Activated CD8-positive, alpha-beta memory T cell treated with anti-CD3 and anti-CD28 coated beads, Interleukin-2, amount 10 ng/mL, durations not matched to agents 7 days and 5 days (primary cell): ENCODE measurements around the gene LILRB1. TPM values are rescaled to one million over a fixed set of nuclear protein-coding genes. Genes with fewer than 3 reads are reported as not detected.
"Not testable (repeated sequence)": the region's sequence is repeated elsewhere in the genome, so short reads cannot be mapped to it uniquely, and the experiment has no call there.

ENCODE experiments used
- ATAC-seq: fragments of 150-1000 bp; cut with Tn5 transposase; one replicate; pipeline ENCODE4 v1.10.0; 2021; ENCODE audit warnings: moderate library complexity
- CTCF ChIA-PET: fragments of 350-600 bp; sonication (Branson Sonifier 250); formaldehyde crosslinking; loops from one replicate; lab custom pipeline; 2021; ENCODE audit warnings: antibody characterized with exemption; lab: Charles Lee
- DNase-seq: peaks from one replicate; pipeline ENCODE4 v3.0.0-alpha.2; 2020
- H3K27ac Mint-ChIP-seq: one replicate; pipeline ENCODE4 v1.8.0; 2021; ENCODE audit warnings: mild to moderate bottlenecking, mixed read lengths
- H3K27me3 Mint-ChIP-seq: one replicate; pipeline ENCODE4 v1.8.0; 2021; ENCODE audit warnings: mixed read lengths
- H3K36me3 Mint-ChIP-seq: one replicate; pipeline ENCODE4 v1.8.0; 2021; ENCODE audit warnings: mild to moderate bottlenecking, mixed read lengths
- H3K4me1 Mint-ChIP-seq: one replicate; pipeline ENCODE4 v1.8.0; 2021; ENCODE audit warnings: mixed read lengths
- H3K4me3 Mint-ChIP-seq: one replicate; pipeline ENCODE4 v1.8.0; 2021; ENCODE audit warnings: mild to moderate bottlenecking, moderate library complexity, mixed read lengths
- H3K9me3 Mint-ChIP-seq: one replicate; pipeline ENCODE4 v1.8.0; 2022; ENCODE audit warnings: low read depth, mixed read lengths
- total RNA-seq, 2 experiments: library from RNA; stranded (reverse); gene quantifications; one replicate each; pipeline ENCODE4 v1.2.3, GENCODE V29; 2021

LILRB1 gene
- 1 to 10 TPM; 3.0 to 4.0 TPM for total RNA-seq

DNA sequence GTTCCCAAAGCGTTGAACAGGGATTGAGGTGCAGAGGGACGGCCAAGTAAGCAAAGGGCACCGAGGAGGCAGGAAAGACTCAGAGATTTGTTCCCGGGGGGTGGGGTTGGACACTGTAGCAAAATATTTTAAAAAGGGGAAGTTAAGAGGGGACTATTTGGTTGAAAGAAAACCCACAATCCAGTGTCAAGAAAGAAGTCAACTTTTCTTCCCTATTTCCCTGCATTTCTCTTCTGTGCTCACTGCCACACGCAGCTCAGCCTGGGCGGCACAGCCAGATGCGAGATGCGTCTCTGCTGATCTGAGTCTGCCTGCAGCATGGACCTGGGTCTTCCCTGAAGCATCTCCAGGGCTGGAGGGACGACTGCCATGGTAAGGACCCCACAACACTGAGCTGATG is at the start of gene LILRB1:
LILRB1 (plus strand) TSS at position 223 of the 400 bp plus-strand sequence. CDS start 590 bp downstream, outside the sequence.
- H3K36me3 Mint-ChIP-seq, H3K4me3 Mint-ChIP-seq, DNase-seq, CTCF ChIA-PET, H3K9me3 Mint-ChIP-seq, H3K4me1 Mint-ChIP-seq, H3K27ac Mint-ChIP-seq, ATAC-seq: not testable (repeated sequence)
- peaks cover 18% of the 10 kb centered on the region for H3K27me3 Mint-ChIP-seq

DNA sequence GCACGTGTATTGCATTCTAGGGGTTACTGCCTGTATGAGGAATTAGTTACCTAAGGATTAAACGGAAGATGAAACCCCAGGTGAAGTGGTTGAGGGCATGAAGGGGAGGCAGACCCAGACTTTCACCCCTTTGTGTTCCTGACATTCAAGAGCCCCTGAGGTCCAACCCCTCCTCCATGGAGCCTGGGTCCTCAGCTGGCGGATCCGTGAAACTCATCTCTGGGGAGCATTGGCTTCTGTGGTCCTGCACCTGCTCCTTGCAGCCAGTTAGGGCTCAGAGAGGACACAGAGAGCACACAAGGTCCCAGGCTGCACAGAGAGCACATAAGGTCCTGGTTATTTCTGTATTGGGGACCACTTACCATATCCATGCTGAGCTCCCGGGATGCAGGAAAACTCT is 43.9 kb upstream of the LILRB1 start:
- Mint-ChIP-seq H3K27me3 (peaks cover 20% of the 10 kb centered on the region), H3K4me3 (no peak overlapping the region), H3K27ac (no peak overlapping the region), H3K9me3 (no peaks in the 10 kb centered on the region), H3K4me1 (no peaks in the 10 kb centered on the region), H3K36me3 (no peaks in the 10 kb centered on the region)
- ATAC-seq (no peak), DNase-seq (no peak)
- CTCF ChIA-PET = no interaction called here

DNA sequence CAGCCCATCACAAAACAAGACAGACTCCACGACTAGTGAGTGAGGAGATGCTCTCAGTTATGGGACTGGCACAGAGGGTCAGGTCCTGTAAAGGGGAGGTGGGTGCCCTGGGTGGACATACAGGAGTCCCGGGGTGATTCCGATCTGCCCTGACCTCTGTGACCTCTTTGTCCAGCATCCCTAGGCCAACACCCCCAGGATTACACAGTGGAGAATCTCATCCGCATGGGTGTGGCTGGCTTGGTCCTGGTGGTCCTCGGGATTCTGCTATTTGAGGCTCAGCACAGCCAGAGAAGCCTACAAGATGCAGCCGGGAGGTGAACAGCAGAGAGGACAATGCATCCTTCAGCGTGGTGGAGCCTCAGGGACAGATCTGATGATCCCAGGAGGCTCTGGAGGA is 43.3 kb upstream of the LILRB1 start:
- Mint-ChIP-seq H3K36me3 (no peaks in the 10 kb centered on the region), H3K9me3 (no peaks in the 10 kb centered on the region), H3K27ac (no peak overlapping the region), H3K4me3 (no peak overlapping the region), H3K27me3 (peaks cover 20% of the 10 kb centered on the region), H3K4me1 (no peaks in the 10 kb centered on the region)
- ATAC-seq (no peak), DNase-seq (no peak)
- CTCF ChIA-PET = no interaction called here

DNA sequence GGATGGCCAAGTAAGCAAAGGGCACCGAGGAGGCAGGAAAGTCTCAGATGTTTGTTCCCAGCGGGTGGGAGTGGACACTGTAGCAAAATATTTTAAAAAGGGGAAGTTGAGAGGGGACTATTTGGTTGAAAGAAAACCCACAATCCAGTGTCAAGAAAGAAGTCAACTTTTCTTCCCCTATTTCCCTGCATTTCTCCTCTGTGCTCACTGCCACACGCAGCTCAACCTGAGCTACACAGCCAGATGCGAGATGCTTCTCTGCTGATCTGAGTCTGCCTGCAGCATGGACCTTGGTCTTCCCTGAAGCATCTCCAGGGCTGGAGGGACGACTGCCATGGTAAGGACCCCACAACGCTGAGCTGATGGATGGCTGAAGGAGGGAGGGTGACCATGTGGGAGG is 36.8 kb upstream of the LILRB1 start, which contains the start of gene LILRA1:
LILRA1 (plus strand) TSS at position 188 of the 400 bp plus-strand sequence. CDS start 613 bp downstream, outside the sequence.
- H3K27ac Mint-ChIP-seq, ATAC-seq, H3K36me3 Mint-ChIP-seq, DNase-seq, H3K4me3 Mint-ChIP-seq, CTCF ChIA-PET, H3K9me3 Mint-ChIP-seq, H3K4me1 Mint-ChIP-seq, H3K27me3 Mint-ChIP-seq: not testable (repeated sequence)

DNA sequence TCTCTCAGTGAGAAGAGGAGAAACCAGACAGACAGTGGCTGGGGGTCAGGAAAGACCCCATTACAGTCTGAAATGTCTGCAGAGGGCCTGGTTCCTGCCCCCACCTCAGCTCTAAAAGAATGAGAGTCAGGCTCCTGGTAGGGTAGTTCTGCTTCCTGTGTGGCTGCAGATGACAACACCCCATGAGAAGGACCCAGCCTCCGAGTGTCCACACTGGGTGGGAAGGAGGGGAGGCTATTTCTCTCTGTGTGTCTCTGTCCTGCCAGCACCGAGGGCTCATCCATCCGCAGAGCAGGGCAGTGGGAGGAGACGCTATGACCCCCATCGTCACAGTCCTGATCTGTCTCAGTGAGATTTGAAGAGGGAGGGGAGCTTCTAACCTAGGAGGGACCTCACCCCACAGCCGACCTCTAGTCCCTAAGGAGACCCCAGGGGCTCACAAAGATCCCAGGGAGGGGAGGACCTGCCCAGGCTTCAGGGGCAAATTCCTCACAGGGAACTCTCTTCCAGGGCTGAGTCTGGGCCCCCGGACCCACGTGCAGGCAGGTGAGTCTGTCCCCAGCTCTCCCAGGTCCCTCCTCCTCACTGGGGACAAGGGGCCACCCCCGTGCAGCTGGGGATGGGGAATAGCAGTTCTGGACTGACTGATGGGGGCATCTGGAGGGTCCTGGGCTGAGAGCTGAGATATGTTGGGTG is 36.2 kb upstream of the LILRB1 start:
- H3K9me3 Mint-ChIP-seq, H3K36me3 Mint-ChIP-seq, DNase-seq, H3K4me3 Mint-ChIP-seq, H3K27me3 Mint-ChIP-seq, H3K27ac Mint-ChIP-seq, ATAC-seq, CTCF ChIA-PET, H3K4me1 Mint-ChIP-seq: not testable (repeated sequence)

DNA sequence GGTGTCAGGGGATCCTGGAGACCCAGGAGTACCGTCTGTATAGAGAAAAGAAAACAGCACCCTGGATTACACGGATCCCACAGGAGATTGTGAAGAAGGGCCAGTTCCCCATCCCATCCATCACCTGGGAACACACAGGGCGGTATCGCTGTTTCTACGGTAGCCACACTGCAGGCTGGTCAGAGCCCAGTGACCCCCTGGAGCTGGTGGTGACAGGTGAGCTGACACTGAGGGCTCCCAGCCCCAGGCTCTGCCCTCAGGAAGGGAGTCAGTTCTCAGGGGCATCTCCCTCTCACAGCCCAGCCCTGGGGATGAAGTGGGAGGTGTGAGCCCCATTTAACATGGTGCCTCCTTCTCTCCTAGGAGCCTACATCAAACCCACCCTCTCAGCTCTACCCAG is 35.5 kb upstream of the LILRB1 start:
- CTCF ChIA-PET = no interaction called here
- Mint-ChIP-seq H3K36me3 (no peaks in the 10 kb centered on the region), H3K4me3 (no peak overlapping the region), H3K4me1 (no peaks in the 10 kb centered on the region), H3K27me3 (peaks cover 4% of the 10 kb centered on the region), H3K27ac (no peak overlapping the region), H3K9me3 (no peaks in the 10 kb centered on the region)
- DNase-seq = no peak
- ATAC-seq = no peak

DNA sequence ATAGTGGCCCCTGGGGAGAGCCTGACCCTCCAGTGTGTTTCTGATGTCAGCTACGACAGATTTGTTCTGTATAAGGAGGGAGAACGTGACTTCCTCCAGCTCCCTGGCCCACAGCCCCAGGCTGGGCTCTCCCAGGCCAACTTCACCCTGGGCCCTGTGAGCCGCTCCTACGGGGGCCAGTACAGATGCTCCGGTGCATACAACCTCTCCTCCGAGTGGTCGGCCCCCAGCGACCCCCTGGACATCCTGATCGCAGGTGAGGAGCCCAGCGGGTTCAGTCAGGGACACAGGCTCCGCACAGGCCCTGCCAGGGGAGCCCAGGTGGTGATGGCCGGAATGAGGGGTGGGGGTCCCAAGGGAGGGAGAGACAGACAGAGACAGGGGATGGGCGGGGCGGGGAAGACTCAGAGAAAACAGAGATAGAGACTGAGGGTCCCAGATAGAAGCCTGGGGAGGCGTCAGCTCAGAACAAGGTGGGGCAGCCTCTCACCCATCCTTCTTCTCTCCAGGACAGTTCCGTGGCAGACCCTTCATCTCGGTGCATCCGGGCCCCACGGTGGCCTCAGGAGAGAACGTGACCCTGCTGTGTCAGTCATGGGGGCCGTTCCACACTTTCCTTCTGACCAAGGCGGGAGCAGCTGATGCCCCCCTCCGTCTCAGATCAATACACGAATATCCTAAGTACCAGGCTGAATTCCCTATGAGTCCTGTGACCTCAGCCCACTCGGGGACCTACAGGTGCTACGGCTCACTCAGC is 34.4 kb upstream of the LILRB1 start:
- DNase-seq, H3K36me3 Mint-ChIP-seq, H3K4me1 Mint-ChIP-seq, ATAC-seq, H3K4me3 Mint-ChIP-seq, H3K27ac Mint-ChIP-seq, CTCF ChIA-PET, H3K9me3 Mint-ChIP-seq: not testable (repeated sequence)
- H3K27me3 Mint-ChIP-seq = peaks cover 11% of the 10 kb centered on the region

DNA sequence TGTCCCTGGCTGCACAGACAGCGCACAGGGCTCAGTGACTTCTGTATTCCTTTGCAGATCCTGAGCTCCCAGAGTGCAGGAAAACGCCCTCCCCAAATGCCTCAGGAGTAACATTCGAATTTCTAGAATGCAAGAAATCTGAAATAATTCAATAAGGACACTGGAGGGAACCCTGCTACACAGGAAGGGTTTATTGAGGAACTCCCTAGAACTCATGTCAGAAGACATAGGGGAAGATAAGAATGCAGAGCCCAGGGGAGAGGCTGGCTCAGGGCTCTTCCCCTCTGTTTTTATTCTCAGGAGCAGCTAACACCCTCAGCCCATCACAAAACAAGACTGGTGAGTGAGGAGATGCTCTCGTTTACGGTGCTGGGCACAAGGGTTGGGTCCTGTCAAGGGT is 30.1 kb upstream of the LILRB1 start:
- Mint-ChIP-seq H3K9me3 (no peaks in the 10 kb centered on the region), H3K27ac (no peak overlapping the region), H3K36me3 (no peaks in the 10 kb centered on the region), H3K4me1 (no peaks in the 10 kb centered on the region), H3K4me3 (no peak overlapping the region), H3K27me3 (peaks cover 15% of the 10 kb centered on the region)
- DNase-seq (no peak), ATAC-seq (no peak)
- CTCF ChIA-PET = no interaction called here

DNA sequence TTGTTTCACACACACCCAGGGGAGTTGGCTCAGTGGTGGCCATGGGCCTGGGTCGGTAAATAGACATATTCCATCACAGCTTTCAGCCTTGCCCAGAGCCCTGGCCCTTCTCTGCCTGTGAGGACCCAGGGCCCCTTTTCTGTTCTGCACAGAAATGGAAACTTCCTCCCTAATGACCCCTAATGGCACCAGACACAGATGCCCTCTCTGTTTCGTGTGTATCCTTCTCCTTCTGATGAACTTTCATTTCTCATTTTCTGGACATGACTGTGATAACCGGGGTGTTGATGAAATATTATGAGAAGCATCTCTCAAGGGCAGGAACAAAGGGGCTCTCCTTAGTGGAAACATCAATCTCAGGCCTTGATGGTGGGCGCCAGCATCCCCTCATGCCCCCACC is 24.1 kb upstream of the LILRB1 start:
- H3K9me3 Mint-ChIP-seq = no peaks in the 10 kb centered on the region
- peaks cover 5% of the 10 kb centered on the region for H3K27me3 Mint-ChIP-seq
- ATAC-seq (no peak), DNase-seq (no peak)
- H3K4me1 Mint-ChIP-seq = no peaks in the 10 kb centered on the region
- H3K27ac Mint-ChIP-seq = no peak overlapping the region
- no peaks in the 10 kb centered on the region for H3K36me3 Mint-ChIP-seq
- H3K4me3 Mint-ChIP-seq = no peak overlapping the region
- CTCF ChIA-PET = no interaction called here

DNA sequence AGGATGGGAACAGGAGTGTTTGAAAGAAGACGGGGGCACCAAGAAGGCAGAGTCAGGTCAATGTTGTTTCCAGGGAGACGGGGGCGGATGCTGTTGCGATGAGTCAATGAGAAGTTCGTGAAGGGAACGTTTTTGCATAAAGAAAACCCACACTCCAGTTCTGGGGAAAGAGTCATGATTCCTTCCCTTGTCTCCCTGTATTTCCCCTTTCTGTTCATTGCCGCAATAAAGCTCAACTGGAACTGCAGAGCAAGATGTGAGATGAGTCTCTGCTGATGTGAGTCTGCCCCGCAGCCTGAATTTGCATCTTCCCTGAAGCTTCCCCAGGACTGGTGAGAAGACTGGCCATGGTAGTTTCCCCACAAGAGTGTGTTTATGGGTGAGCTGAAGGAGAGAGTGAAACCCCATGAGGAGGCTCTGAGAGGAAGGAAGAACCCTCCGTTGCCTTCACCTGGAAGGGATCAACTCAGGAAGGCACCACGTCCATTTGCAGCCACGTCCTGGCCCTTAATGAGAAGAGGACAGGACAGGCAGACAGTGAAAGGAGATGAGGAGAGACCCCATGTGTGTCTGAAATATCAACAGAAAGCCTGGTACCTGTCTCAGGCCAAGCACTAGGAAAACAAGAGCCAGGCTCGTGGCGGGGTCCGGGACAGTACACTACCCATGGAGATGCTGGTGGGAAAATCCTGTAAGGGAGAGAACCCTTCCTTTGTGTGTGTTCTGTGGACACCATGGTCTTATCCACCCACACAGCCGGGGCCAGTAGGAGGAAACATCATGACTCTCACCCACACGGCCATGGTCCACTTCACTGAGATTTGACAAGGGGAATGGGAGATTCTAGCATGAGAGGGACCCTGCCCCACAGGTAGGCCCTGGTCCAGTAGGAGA is 23.1 kb upstream of the LILRB1 start:
- Mint-ChIP-seq H3K36me3 (no peaks in the 10 kb centered on the region), H3K27ac (no peak overlapping the region), H3K4me1 (no peaks in the 10 kb centered on the region), H3K27me3 (peaks cover 2% of the 10 kb centered on the region), H3K4me3 (no peak overlapping the region), H3K9me3 (no peaks in the 10 kb centered on the region)
- DNase-seq (no peak), ATAC-seq (no peak)
- CTCF ChIA-PET = no interaction called here

DNA sequence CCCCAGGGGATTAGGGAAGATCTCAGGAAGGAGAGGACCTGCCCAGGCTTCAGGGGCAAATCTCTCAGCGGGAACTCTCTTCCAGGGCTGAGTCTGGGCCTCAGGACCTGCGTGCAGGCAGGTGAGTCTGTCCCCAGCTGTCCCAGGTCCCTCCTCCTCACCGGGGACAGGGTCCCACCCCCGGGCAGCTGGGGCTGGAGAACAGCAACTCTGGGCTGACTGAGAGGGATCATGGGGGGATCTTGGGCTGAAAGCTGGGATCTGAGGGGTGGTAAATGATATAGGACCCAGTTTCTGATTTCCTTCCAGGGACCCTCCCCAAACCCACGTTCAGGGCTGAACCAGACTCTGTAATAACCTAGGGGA is 22.5 kb upstream of the LILRB1 start:
- H3K36me3 Mint-ChIP-seq = no peaks in the 10 kb centered on the region
- DNase-seq (no peak), ATAC-seq (no peak)
- H3K27ac Mint-ChIP-seq = no peak overlapping the region
- no peak overlapping the region for H3K4me3 Mint-ChIP-seq
- CTCF ChIA-PET = no interaction called here
- no peaks in the 10 kb centered on the region for H3K9me3 Mint-ChIP-seq
- H3K4me1 Mint-ChIP-seq = no peaks in the 10 kb centered on the region
- peaks cover 2% of the 10 kb centered on the region for H3K27me3 Mint-ChIP-seq

DNA sequence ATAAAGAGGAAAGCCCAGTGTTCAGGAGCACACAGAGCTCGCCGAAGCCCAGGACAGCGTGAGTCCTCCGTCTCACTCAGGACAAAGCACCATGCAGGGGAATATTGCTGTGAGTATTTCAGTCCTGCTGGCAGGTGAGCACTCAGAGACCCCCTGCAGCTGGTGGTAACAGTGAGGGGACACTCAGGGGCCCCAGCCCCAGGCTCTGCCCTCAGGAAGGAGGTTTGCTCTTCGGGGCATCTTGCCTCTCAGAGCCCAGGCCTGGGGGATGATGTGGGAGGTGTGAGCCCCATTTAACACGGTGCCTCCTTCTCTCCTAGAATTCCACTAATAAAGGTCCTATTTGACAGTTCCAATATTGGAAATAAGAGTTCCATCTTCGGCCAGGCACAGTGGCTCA is 22.1 kb upstream of the LILRB1 start:
- no peaks in the 10 kb centered on the region for H3K4me1 Mint-ChIP-seq
- CTCF ChIA-PET = no interaction called here
- no peaks in the 10 kb centered on the region for H3K36me3 Mint-ChIP-seq
- no peak overlapping the region for H3K4me3 Mint-ChIP-seq
- DNase-seq (no peak), ATAC-seq (no peak)
- H3K27ac Mint-ChIP-seq = no peak overlapping the region
- peaks cover 2% of the 10 kb centered on the region for H3K27me3 Mint-ChIP-seq
- H3K9me3 Mint-ChIP-seq = no peaks in the 10 kb centered on the region

DNA sequence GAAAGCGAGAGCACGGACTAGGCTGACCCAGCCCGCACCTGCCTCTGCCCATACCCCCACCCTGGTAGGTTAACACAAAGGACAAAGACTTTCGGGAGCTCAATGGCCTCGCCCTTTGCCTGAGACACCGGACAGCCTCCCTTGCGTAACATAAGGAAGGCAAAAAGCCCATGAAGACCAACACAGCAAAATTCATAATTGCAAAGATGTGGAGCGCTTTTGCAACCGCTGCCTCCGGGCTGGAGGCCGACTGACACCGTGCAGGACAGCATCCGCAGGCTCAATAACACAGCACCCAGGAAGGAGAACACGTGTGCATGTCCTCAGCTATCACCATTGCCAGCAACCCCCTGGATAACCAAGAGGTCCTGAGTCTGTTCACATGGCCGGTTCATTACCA is 21.5 kb upstream of the LILRB1 start:
- Mint-ChIP-seq H3K4me3 (no peak overlapping the region), H3K4me1 (no peaks in the 10 kb centered on the region), H3K9me3 (no peaks in the 10 kb centered on the region), H3K36me3 (no peaks in the 10 kb centered on the region), H3K27me3 (peaks cover 2% of the 10 kb centered on the region), H3K27ac (no peak overlapping the region)
- CTCF ChIA-PET = no interaction called here
- ATAC-seq (no peak), DNase-seq (no peak)
